ENCODE results near the gene RAB31.

DNA sequence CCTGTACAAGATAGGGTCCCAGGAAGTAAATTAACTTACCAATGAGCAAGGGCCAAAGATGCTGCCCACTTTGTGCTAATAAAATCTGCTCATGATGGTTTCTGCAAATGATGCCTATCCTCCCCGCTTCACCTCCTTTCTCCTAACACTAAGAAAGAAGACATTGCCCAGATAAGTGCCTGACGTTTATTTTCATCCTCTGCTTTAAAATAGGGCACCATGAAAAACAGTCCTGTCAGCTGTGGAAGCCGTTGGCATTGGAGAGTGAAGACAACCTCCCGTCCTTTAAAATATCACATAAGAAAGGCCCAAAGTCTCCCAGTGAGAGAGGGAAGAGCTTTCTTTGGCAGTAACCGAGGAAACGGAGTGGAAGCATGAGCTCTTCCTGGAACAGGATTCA lies 176.0 kb downstream of the RAB31 start:
- TF ChIP-seq RFX5 (IDR thresholded peaks at IDR 0.05) (no peak), BHLHE40 (IDR thresholded peaks at IDR 0.05; ENCODE audit: low read depth, low read length) (no peak), TP53 (CRISPR knock-in tag; IDR thresholded peaks at IDR 0.05) (no peak), SMC3 (IDR thresholded peaks at IDR 0.05) (no peak), POLR2AphosphoS2 (conservative IDR thresholded peaks at IDR 0.05; ENCODE audit: low read length) (no peak), POLR2A (IDR thresholded peaks at IDR 0.05; ENCODE audit: low read length) (no peak), CBX8 (IDR thresholded peaks at IDR 0.05) (no peak), FOSB (CRISPR knock-in tag; IDR thresholded peaks at IDR 0.05) (no peak), RARB (CRISPR knock-in tag; IDR thresholded peaks at IDR 0.05) (no peak)
- TF ChIP-seq, protein P1, sequence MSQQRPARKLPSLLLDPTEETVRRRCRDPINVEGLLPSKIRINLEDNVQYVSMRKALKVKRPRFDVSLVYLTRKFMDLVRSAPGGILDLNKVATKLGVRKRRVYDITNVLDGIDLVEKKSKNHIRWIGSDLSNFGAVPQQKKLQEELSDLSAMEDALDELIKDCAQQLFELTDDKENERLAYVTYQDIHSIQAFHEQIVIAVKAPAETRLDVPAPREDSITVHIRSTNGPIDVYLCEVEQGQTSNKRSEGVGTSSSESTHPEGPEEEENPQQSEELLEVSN (IDR thresholded peaks at IDR 0.05; ENCODE audit: borderline replicate concordance, low read depth), result no peak
- TF ChIP-seq, protein P2, sequence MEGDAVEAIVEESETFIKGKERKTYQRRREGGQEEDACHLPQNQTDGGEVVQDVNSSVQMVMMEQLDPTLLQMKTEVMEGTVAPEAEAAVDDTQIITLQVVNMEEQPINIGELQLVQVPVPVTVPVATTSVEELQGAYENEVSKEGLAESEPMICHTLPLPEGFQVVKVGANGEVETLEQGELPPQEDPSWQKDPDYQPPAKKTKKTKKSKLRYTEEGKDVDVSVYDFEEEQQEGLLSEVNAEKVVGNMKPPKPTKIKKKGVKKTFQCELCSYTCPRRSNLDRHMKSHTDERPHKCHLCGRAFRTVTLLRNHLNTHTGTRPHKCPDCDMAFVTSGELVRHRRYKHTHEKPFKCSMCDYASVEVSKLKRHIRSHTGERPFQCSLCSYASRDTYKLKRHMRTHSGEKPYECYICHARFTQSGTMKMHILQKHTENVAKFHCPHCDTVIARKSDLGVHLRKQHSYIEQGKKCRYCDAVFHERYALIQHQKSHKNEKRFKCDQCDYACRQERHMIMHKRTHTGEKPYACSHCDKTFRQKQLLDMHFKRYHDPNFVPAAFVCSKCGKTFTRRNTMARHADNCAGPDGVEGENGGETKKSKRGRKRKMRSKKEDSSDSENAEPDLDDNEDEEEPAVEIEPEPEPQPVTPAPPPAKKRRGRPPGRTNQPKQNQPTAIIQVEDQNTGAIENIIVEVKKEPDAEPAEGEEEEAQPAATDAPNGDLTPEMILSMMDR (IDR thresholded peaks at IDR 0.05), result no peak
- TF ChIP-seq, protein P3, sequence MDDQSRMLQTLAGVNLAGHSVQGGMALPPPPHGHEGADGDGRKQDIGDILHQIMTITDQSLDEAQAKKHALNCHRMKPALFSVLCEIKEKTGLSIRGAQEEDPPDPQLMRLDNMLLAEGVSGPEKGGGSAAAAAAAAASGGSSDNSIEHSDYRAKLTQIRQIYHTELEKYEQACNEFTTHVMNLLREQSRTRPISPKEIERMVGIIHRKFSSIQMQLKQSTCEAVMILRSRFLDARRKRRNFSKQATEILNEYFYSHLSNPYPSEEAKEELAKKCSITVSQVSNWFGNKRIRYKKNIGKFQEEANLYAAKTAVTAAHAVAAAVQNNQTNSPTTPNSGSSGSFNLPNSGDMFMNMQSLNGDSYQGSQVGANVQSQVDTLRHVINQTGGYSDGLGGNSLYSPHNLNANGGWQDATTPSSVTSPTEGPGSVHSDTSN (IDR thresholded peaks at IDR 0.05), result no peak

Data from A549 (cell line).